OCI-LY1 (cell line): ENCODE data around the gene ZNF579.
A peak's percentile ranks its signal among the peaks of the same experiment; 100 is the strongest.

Source experiments
- H2AFZ ChIP-seq: fragments of 200-600 bp; sonication (generic), shearing (Covaris generic); 2 replicates; pipeline ENCODE4 v1.6.0; 2014; ENCODE audit warnings: antibody characterized with exemption, mild to moderate bottlenecking, low read length
- H3F3A ChIP-seq: fragments of 200-600 bp; sonication (generic), shearing (Covaris generic); 2 replicates; pipeline ENCODE4 v1.6.0; 2014; ENCODE audit warnings: mild to moderate bottlenecking, antibody characterized with exemption, low read length, moderate library complexity; ENCODE audit not compliant: insufficient read depth
- H3K27ac ChIP-seq: fragments of 200-600 bp; sonication (generic); 2 replicates; pipeline ENCODE4 v1.5.1; 2014; ENCODE audit warnings: low read length, mixed run types, mild to moderate bottlenecking, low read depth; ENCODE audit not compliant: poor library complexity, severe bottlenecking
- H3K27me3 ChIP-seq: fragments of 200-600 bp; sonication (generic); 2 replicates; pipeline ENCODE4 v1.6.0; 2014; ENCODE audit warnings: antibody characterized with exemption, mild to moderate bottlenecking, low read length, moderate library complexity; ENCODE audit not compliant: insufficient read depth
- H3K36me3 ChIP-seq: fragments of 200-600 bp; sonication (generic); 2 replicates; pipeline ENCODE4 v1.6.1; 2014; ENCODE audit warnings: mild to moderate bottlenecking, antibody characterized with exemption, low read length, moderate library complexity, mixed read lengths; ENCODE audit not compliant: insufficient read depth
- H3K4me1 ChIP-seq: fragments of 200-600 bp; sonication (generic); 2 replicates; pipeline ENCODE4 v1.5.1; 2014; ENCODE audit warnings: mild to moderate bottlenecking, low read length, moderate library complexity; ENCODE audit not compliant: insufficient read depth, severe bottlenecking
- H3K4me2 ChIP-seq: fragments of 200-600 bp; sonication (generic), shearing (Covaris generic); 2 replicates; pipeline ENCODE4 v1.6.1; 2014; ENCODE audit warnings: low read length
- H3K4me3 ChIP-seq: fragments of 200-600 bp; sonication (generic); 2 replicates; pipeline ENCODE4 v1.5.1; 2014; ENCODE audit warnings: low read length, low read depth, mild to moderate bottlenecking, mixed read lengths; ENCODE audit not compliant: poor library complexity, severe bottlenecking
- H3K79me2 ChIP-seq: fragments of 200-600 bp; shearing (Covaris generic); 2 replicates; pipeline ENCODE4 v1.6.1; 2016; ENCODE audit warnings: mixed run types, low read length, mixed read lengths; ENCODE audit not compliant: insufficient read depth
- H3K9ac ChIP-seq: fragments of 200-600 bp; sonication (generic), shearing (Covaris generic); 2 replicates; pipeline ENCODE4 v1.6.1; 2014; ENCODE audit warnings: mild to moderate bottlenecking, low read length, mixed read lengths
- H3K9me2 ChIP-seq: fragments of 200-600 bp; sonication (generic), shearing (Covaris generic); 2 replicates; pipeline ENCODE4 v1.6.1; 2014; ENCODE audit warnings: low read depth, mild to moderate bottlenecking, low read length, mixed read lengths
- H3K9me3 ChIP-seq: fragments of 200-600 bp; shearing (Covaris generic); 2 replicates; pipeline ENCODE4 v1.6.1; 2014; ENCODE audit warnings: low read length, mixed read lengths
- H4K20me1 ChIP-seq: fragments of 200-600 bp; sonication (generic), shearing (Covaris generic); 2 replicates; pipeline ENCODE4 v1.6.0; 2016; ENCODE audit warnings: mild to moderate bottlenecking, low read length; ENCODE audit not compliant: insufficient read depth
- EZH2 ChIP-seq: fragments of 200-600 bp; sonication (generic), shearing (Covaris generic); IDR thresholded peaks from 2 replicates; pipeline ENCODE4 v1.8.0; 2017; ENCODE audit warnings: borderline replicate concordance, mixed run types, mild to moderate bottlenecking, antibody characterized with exemption, low read length, moderate library complexity, mixed read lengths
- TF ChIP-seq, protein P1 (sequence below): fragments of 200-600 bp; sonication (generic), shearing (Covaris generic); IDR thresholded peaks from 2 replicates; pipeline ENCODE4 v1.5.1; 2017; ENCODE audit warnings: mild to moderate bottlenecking, antibody characterized with exemption, low read length, moderate library complexity, mixed read lengths

The ZNF579 gene

DNA sequence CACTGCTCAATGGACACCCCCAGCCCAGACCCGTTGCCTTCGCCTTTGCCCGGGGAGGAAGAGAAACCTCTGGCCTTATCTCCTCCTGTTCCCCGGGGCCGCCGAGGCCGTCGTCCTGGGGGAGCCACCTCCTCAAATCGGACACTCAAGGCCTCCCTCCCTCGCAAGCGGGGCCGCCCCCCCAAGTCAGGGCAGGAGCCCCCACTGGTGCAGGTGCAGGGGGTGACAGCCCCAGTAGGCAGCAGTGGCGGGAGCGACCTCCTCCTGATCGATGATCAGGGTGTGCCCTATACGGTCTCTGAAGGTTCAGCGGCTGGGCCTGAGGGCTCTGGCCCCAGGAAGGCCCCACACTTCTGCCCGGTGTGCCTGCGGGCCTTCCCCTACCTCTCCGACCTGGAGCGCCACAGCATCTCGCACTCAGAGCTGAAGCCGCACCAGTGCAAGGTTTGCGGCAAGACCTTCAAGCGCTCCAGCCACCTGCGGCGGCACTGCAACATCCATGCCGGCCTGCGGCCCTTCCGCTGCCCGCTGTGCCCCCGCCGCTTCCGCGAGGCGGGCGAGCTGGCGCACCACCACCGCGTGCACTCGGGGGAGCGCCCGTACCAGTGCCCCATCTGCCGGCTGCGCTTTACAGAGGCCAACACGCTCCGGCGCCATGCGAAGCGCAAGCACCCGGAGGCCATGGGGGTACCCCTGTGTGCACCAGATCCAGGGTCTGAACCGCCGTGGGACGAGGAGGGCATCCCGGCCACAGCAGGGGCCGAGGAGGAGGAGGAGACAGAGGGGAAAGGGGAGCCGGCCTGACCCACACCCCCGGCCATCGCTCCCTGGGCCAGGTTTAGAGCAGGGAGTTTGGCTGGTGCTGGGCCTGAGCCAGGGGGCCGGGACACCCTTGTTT is 21.7 kb upstream of the ZNF579 start:
- H3K36me3 ChIP-seq: 0 out of 2 replicates have a peak, but pooled peaks cover 6% of the 10 kb centered on the region
- H3K79me2 ChIP-seq: no peaks in the 10 kb centered on the region
- TF ChIP-seq, protein P1, sequence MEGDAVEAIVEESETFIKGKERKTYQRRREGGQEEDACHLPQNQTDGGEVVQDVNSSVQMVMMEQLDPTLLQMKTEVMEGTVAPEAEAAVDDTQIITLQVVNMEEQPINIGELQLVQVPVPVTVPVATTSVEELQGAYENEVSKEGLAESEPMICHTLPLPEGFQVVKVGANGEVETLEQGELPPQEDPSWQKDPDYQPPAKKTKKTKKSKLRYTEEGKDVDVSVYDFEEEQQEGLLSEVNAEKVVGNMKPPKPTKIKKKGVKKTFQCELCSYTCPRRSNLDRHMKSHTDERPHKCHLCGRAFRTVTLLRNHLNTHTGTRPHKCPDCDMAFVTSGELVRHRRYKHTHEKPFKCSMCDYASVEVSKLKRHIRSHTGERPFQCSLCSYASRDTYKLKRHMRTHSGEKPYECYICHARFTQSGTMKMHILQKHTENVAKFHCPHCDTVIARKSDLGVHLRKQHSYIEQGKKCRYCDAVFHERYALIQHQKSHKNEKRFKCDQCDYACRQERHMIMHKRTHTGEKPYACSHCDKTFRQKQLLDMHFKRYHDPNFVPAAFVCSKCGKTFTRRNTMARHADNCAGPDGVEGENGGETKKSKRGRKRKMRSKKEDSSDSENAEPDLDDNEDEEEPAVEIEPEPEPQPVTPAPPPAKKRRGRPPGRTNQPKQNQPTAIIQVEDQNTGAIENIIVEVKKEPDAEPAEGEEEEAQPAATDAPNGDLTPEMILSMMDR: no peak
- no peak for TF ChIP-seq EZH2
- no peaks in the 10 kb centered on the region for H3K9me3 ChIP-seq
- peaks cover 24% of the 10 kb centered on the region for H3K4me1 ChIP-seq
- H4K20me1 ChIP-seq: no peaks in the 10 kb centered on the region
- H3K4me3 ChIP-seq: no peak overlapping the region
- no peaks in the 10 kb centered on the region; the same call in 1 of the 2 replicates for H3F3A ChIP-seq
- H3K9me2 ChIP-seq: no peaks in the 10 kb centered on the region
- peak overlapping the region; percentile 86 for H3K27ac ChIP-seq
- no peak overlapping the region for H3K9ac ChIP-seq
- no peaks in the 10 kb centered on the region for H3K27me3 ChIP-seq
- H2AFZ ChIP-seq: no peak overlapping the region
- H3K4me2 ChIP-seq: no peak overlapping the region

DNA sequence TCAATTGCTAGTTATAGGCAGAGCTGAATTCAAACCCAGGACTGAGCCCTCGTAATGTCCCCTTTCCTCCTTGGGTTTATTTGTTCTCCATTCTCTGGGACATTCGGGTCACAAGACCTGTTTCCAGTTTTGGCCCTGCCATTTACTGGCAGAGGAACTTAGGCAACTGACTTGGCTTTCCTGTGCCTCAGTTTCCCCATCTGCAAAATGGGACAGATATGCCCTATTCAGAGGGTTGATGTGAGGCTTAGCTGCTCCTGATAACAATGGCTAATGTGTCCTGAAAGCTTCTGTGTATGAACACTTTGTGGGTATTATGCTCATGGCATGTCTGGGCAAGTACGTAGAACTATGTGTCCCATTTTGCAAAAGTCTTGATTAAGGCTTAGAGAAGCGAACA is 20.4 kb upstream of the ZNF579 start:
- peak overlapping the region; percentile 83 for H3K9ac ChIP-seq
- no peaks in the 10 kb centered on the region for H3K79me2 ChIP-seq
- no peaks in the 10 kb centered on the region for H4K20me1 ChIP-seq
- H3K4me1 ChIP-seq: peaks cover 17% of the 10 kb centered on the region
- H3K27me3 ChIP-seq: no peaks in the 10 kb centered on the region
- no peaks in the 10 kb centered on the region for H3K9me2 ChIP-seq
- peak overlapping the region; percentile 78 for H3K4me2 ChIP-seq
- H3K9me3 ChIP-seq: no peaks in the 10 kb centered on the region
- peak overlapping the region; percentile 67 for H3K4me3 ChIP-seq
- no peak for TF ChIP-seq EZH2
- TF ChIP-seq, protein P1: no peak
- H3K36me3 ChIP-seq: peaks cover 4% of the 10 kb centered on the region; the same call in 1 of the 2 replicates
- H3K27ac ChIP-seq: peak overlapping the region; percentile 86
- no peaks in the 10 kb centered on the region; the same call in 1 of the 2 replicates for H3F3A ChIP-seq
- H2AFZ ChIP-seq: no peak overlapping the region

DNA sequence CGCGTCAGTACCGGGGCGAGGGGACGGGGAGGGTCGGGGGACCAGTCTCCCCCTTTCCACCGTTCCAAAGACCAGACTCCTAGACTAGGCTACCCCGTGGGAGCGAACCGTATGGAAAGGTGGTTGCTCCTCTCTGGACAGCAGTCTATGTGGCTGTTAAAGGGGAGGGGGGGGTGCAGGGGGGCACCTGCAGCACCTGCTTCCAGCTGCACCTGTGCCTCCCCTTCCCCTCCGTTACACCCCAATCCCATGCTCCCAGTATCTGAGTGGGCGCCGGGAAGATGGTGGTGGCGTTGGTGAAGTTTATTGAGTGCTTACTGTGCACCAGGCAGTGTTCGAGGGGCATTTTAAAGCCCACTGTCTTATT is 20.0 kb upstream of the ZNF579 start:
- H2AFZ ChIP-seq: no peak overlapping the region

More for the DNA sequence above, 20.0 kb upstream of the ZNF579 start:
- Histone ChIP-seq H3K9me3 (no peaks in the 10 kb centered on the region), H3K27me3 (no peaks in the 10 kb centered on the region), H3K4me2 (peak overlapping the region; percentile 78), H3F3A (no peaks in the 10 kb centered on the region; the same call in 1 of the 2 replicates), H4K20me1 (no peaks in the 10 kb centered on the region), H3K79me2 (no peaks in the 10 kb centered on the region), H3K27ac (peak overlapping the region; percentile 86), H3K9me2 (no peaks in the 10 kb centered on the region), H3K9ac (peak overlapping the region; percentile 83), H3K36me3 (peaks cover 9% of the 10 kb centered on the region), H3K4me3 (peak overlapping the region; percentile 67), H3K4me1 (peaks cover 17% of the 10 kb centered on the region)
- TF ChIP-seq, protein P1: no peak
- TF ChIP-seq EZH2: no peak
